Endothelial cell of umbilical vein (primary cell): ENCODE results near the gene NR1H2. TPM values are rescaled to one million over a fixed set of nuclear protein-coding genes. Genes with fewer than 3 reads are reported as not detected.

Experiments
- BruUV-seq: library from RNA; stranded (reverse); fragments of 400-500 nt; replicated peaks from 2 replicates; lab custom pipeline; 2021; lab: Mats Ljungman, UMichigan
- CTCF ChIA-PET: fragments of 300-600, 350-600 bp; sonication (Branson Sonifier 250); formaldehyde crosslinking; loops from one replicate; lab custom pipeline; 2021; ENCODE audit warnings: antibody characterized with exemption, inconsistent platforms; lab: Charles Lee
- POLR2A ChIA-PET: fragments of 300-600, 350-600 bp; sonication (Branson Sonifier 250); formaldehyde crosslinking; loops from one replicate; lab custom pipeline; 2021; ENCODE audit warnings: antibody characterized with exemption, inconsistent platforms; lab: Charles Lee
- DNase-seq: peaks from one replicate; pipeline ENCODE4 v3.0.0-alpha.2; 2011; ENCODE audit warnings: low read depth, low spot score
- FAIRE-seq: peaks from 2 replicates; lab custom pipeline; 2011; peaks lifted over from hg19 to GRCh38; lab: Jason Lieb, UNC
- H2AFZ ChIP-seq: 2 replicates; pipeline ENCODE4 v1.6.0; 2012; ENCODE audit warnings: low read depth, low read length, control low read depth, inconsistent platforms
- H3K27ac ChIP-seq: 2 replicates; pipeline ENCODE4 v1.5.1; 2011; ENCODE audit warnings: low read depth, mild to moderate bottlenecking, control low read depth, low read length, moderate library complexity; ENCODE audit not compliant: insufficient read depth
- H3K27me3 ChIP-seq, 2 experiments: 2 replicates each; pipeline versions ENCODE4 v1.6.0 to v1.6.1; 2011; ENCODE audit warnings: low read length in 2 of 2, mixed read lengths in 1 of 2; ENCODE audit not compliant: control insufficient read depth in 2 of 2, insufficient read depth in 2 of 2
- H3K36me3 ChIP-seq, 2 experiments: 2 replicates in 1 of 2; 3 replicates in 1 of 2; pipeline ENCODE4 v1.5.1; 2011; ENCODE audit warnings: low read length in 2 of 2, mild to moderate bottlenecking in 1 of 2, moderate library complexity in 1 of 2; ENCODE audit not compliant: control insufficient read depth in 2 of 2, insufficient read depth in 2 of 2; ENCODE audit errors: extremely low read depth in 1 of 2
- H3K4me1 ChIP-seq: 3 replicates; pipeline ENCODE4 v1.5.1; 2011; ENCODE audit warnings: mild to moderate bottlenecking, low read length; ENCODE audit not compliant: control insufficient read depth, insufficient read depth; ENCODE audit errors: extremely low read depth
- H3K4me2 ChIP-seq: 2 replicates; pipeline ENCODE4 v1.6.1; 2011; ENCODE audit warnings: low read length, control low read depth, mixed read lengths; ENCODE audit not compliant: insufficient read depth
- H3K4me3 ChIP-seq, 3 experiments: fragments of 200-600 bp in 1 of 3; sonication (generic), shearing (Covaris generic) in 1 of 3; replicated peaks in 1 of 3; 2 replicates each; pipeline ENCODE4 v1.5.1; 2011 to 2016; ENCODE audit warnings: control low read depth in 3 of 3, low read length in 3 of 3, mild to moderate bottlenecking in 2 of 3, inconsistent platforms in 1 of 3, low read depth in 1 of 3, moderate library complexity in 1 of 3; ENCODE audit not compliant: insufficient read depth in 1 of 3
- H3K79me2 ChIP-seq: 2 replicates; pipeline ENCODE4 v1.6.0; 2012; ENCODE audit warnings: low read length, inconsistent platforms; ENCODE audit not compliant: control insufficient read depth, insufficient read depth
- H3K9ac ChIP-seq: replicated peaks from 2 replicates; pipeline ENCODE3; 2011; ENCODE audit warnings: low read length, control low read depth; ENCODE audit not compliant: insufficient read depth; ENCODE audit errors: extremely low read depth
- H3K9me1 ChIP-seq: replicated peaks from 3 replicates; pipeline ENCODE4 v1.6.0; 2011; ENCODE audit warnings: mild to moderate bottlenecking, low read length; ENCODE audit not compliant: control insufficient read depth, insufficient read depth; ENCODE audit errors: extremely low read depth
- H3K9me3 ChIP-seq: replicated peaks from 2 replicates; pipeline ENCODE4 v1.5.1; 2012; ENCODE audit warnings: low read length, inconsistent platforms; ENCODE audit not compliant: control insufficient read depth, insufficient read depth
- H4K20me1 ChIP-seq: replicated peaks from 2 replicates; pipeline ENCODE3; 2011; ENCODE audit warnings: mild to moderate bottlenecking, low read length; ENCODE audit not compliant: control insufficient read depth, insufficient read depth; ENCODE audit errors: extremely low read depth
- FOS ChIP-seq: IDR thresholded peaks from 2 replicates; pipeline ENCODE4 v1.6.1; 2011; ENCODE audit warnings: mild to moderate bottlenecking, low read length, moderate library complexity, borderline replicate concordance; ENCODE audit not compliant: insufficient read depth
- MAX ChIP-seq: IDR thresholded peaks from 2 replicates; pipeline ENCODE4 v1.6.1; 2011; ENCODE audit not compliant: insufficient read depth, insufficient read length
- MYC ChIP-seq: IDR thresholded peaks from one replicate; pipeline ENCODE4 v1.6.1; 2011; ENCODE audit warnings: mild to moderate bottlenecking, low read depth, low read length
- dilution Hi-C: fragments of 300-500 bp; cut with MboI; formaldehyde crosslinking; loops from one replicate; pipeline ENCODE4 v1.15.0; 2019; ENCODE audit warnings: low sequenced_read_pairs; ENCODE audit not compliant: extremely low pct_ligation_motif_present
- intact Hi-C: fragments of 100-400 bp; cut with micrococcal nuclease; formaldehyde crosslinking; loops from one replicate; pipeline ENCODE4 v1.10.0; 2022
- polyA plus RNA-seq, 4 experiments: library from polyadenylated mRNA; depleted of rRNA in 3 of 4; stranded (reverse) in 3 of 4; unstranded in 1 of 4; fragments of >200 nt; gene quantifications; 2 replicates each; pipeline versions ENCODE4 v1.2.1 to v1.2.3, GENCODE V29; 2011 to 2012; ENCODE audit warnings: missing spikeins in 1 of 4
- total RNA-seq: library from RNA; stranded (reverse); gene quantifications from 2 replicates; pipeline ENCODE4 v1.2.3, GENCODE V29; 2021
- TF ChIP-seq, protein P1 (sequence below), 2 donors: IDR thresholded peaks; 1 replicate in 1 of 2; 2 replicates in 1 of 2; pipeline ENCODE4 v1.5.1; 2011; ENCODE audit warnings: low read length in 2 of 2, mild to moderate bottlenecking in 2 of 2, moderate library complexity in 2 of 2, control low read depth in 1 of 2, inconsistent platforms in 1 of 2, low read depth in 1 of 2; ENCODE audit not compliant: insufficient read depth in 1 of 2; ENCODE audit errors: extremely low read depth in 1 of 2

NR1H2 gene
- total and polyA plus RNA-seq, 2 donors (not counting 3 experiments of a cell fraction or from before 2014, with no cell fraction given): 46.7 to 48.4 TPM

DNA sequence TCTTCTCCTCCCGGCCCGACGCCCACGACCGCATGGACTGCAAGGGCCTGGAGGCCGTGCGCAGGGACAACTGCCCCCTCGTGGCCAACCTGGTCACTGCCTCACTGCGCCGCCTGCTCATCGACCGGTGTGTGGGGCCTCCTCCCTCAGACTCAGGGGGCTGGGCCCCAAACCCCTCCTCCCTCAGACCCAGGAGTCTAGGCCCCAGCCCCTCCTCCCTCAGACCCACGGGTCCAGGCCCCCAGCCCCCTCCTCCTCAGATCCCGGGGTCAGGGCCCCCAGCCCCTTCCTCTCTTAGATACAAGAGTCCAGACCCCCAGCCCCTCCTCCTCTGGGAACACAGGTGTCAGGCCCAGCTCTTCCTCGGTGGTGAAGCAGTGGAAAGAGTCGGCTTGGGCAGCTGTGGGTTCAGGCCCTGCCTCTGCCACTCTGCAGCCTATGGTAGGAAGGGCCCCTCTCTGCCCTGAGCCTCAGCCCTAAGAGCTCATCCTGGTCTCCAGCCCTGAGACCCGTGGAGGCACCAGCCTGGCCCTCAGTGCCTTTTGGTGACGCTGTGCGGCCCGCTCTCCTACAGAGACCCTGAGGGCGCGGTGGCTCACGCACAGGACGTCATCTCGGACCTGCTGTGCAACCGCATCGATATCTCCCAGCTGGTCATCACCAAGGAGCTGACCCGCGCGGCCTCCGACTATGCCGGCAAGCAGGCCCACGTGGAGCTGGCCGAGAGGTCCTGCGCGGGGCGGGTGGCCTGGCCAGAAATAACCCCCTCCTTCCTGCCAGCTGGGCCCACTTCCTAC is 38.8 kb downstream of the NR1H2 start:
- intact Hi-C loops: loop anchor here (1.0 kb wide), 3 partner anchors 46 to 58 kb away; no protein-coding TSS in a partner anchor
- FAIRE-seq: peak; percentile 56
- dilution Hi-C loops: no loop called here

More for the DNA sequence above, 38.8 kb downstream of the NR1H2 start:
- H3K9me1 ChIP-seq: no peaks in the 10 kb centered on the region
- BruUV-seq: no TSS peak
- peaks cover 15 to 18% of the 10 kb centered on the region in 2 experiments for H3K27me3 ChIP-seq
- H2AFZ ChIP-seq: no peak overlapping the region
- DNase-seq: peak; percentile 60
- TF ChIP-seq FOS: no peak
- peak; percentile 82 for TF ChIP-seq MYC
- TF ChIP-seq MAX: peak; percentile 43
- TF ChIP-seq, protein P1, sequence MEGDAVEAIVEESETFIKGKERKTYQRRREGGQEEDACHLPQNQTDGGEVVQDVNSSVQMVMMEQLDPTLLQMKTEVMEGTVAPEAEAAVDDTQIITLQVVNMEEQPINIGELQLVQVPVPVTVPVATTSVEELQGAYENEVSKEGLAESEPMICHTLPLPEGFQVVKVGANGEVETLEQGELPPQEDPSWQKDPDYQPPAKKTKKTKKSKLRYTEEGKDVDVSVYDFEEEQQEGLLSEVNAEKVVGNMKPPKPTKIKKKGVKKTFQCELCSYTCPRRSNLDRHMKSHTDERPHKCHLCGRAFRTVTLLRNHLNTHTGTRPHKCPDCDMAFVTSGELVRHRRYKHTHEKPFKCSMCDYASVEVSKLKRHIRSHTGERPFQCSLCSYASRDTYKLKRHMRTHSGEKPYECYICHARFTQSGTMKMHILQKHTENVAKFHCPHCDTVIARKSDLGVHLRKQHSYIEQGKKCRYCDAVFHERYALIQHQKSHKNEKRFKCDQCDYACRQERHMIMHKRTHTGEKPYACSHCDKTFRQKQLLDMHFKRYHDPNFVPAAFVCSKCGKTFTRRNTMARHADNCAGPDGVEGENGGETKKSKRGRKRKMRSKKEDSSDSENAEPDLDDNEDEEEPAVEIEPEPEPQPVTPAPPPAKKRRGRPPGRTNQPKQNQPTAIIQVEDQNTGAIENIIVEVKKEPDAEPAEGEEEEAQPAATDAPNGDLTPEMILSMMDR (IDR thresholded peaks at IDR 0.05; ENCODE audit: extremely low read depth in 1 of 2, insufficient read depth in 1 of 2, low read depth in 1 of 2, low read length in 2 of 2): peak; percentile 87 to 98
- no peaks in the 10 kb centered on the region for H3K9me3 ChIP-seq
- no peaks in the 10 kb centered on the region for H3K79me2 ChIP-seq
- no peaks in the 10 kb centered on the region for H4K20me1 ChIP-seq
- H3K36me3 ChIP-seq: peaks cover 0 to 3% of the 10 kb centered on the region in 2 experiments
- H3K4me1 ChIP-seq: no peaks in the 10 kb centered on the region
- ChIA-PET POLR2A (no interaction called here), CTCF (interaction anchor here (0.6 to 5.7 kb wide), 17 partner anchors 10 to 507 kb away, joined by 3 to 88 read pairs (median 5); partner anchors contain the start of genes NR1H2 and POLD1)
- H3K27ac ChIP-seq: no peak overlapping the region
- no peak overlapping the region for H3K4me3 ChIP-seq
- H3K4me2 ChIP-seq: no peak overlapping the region
- H3K9ac ChIP-seq: no peak overlapping the region
